Endothelial cell of umbilical vein (primary cell): Measurements from ENCODE around the gene SCAF1. TPM values are rescaled to one million over a fixed set of nuclear protein-coding genes. Genes with fewer than 3 reads are reported as not detected.

ENCODE experiments used
- BruUV-seq: library from RNA; stranded (reverse); fragments of 400-500 nt; replicated peaks from 2 replicates; lab custom pipeline; 2021; lab: Mats Ljungman, UMichigan
- CTCF ChIA-PET: fragments of 300-600, 350-600 bp; sonication (Branson Sonifier 250); formaldehyde crosslinking; loops from one replicate; lab custom pipeline; 2021; ENCODE audit warnings: antibody characterized with exemption, inconsistent platforms; lab: Charles Lee
- POLR2A ChIA-PET: fragments of 300-600, 350-600 bp; sonication (Branson Sonifier 250); formaldehyde crosslinking; loops from one replicate; lab custom pipeline; 2021; ENCODE audit warnings: antibody characterized with exemption, inconsistent platforms; lab: Charles Lee
- DNase-seq: peaks from one replicate; pipeline ENCODE4 v3.0.0-alpha.2; 2011; ENCODE audit warnings: low read depth, low spot score
- FAIRE-seq: peaks from 2 replicates; lab custom pipeline; 2011; peaks lifted over from hg19 to GRCh38; lab: Jason Lieb, UNC
- H2AFZ ChIP-seq: 2 replicates; pipeline ENCODE4 v1.6.0; 2012; ENCODE audit warnings: low read depth, low read length, control low read depth, inconsistent platforms
- H3K27ac ChIP-seq: 2 replicates; pipeline ENCODE4 v1.5.1; 2011; ENCODE audit warnings: low read depth, mild to moderate bottlenecking, control low read depth, low read length, moderate library complexity; ENCODE audit not compliant: insufficient read depth
- H3K27me3 ChIP-seq, 2 experiments: 2 replicates each; pipeline versions ENCODE4 v1.6.0 to v1.6.1; 2011; ENCODE audit warnings: low read length in 2 of 2, mixed read lengths in 1 of 2; ENCODE audit not compliant: control insufficient read depth in 2 of 2, insufficient read depth in 2 of 2
- H3K36me3 ChIP-seq, 2 experiments: 2 replicates in 1 of 2; 3 replicates in 1 of 2; pipeline ENCODE4 v1.5.1; 2011; ENCODE audit warnings: low read length in 2 of 2, mild to moderate bottlenecking in 1 of 2, moderate library complexity in 1 of 2; ENCODE audit not compliant: control insufficient read depth in 2 of 2, insufficient read depth in 2 of 2; ENCODE audit errors: extremely low read depth in 1 of 2
- H3K4me1 ChIP-seq: 3 replicates; pipeline ENCODE4 v1.5.1; 2011; ENCODE audit warnings: mild to moderate bottlenecking, low read length; ENCODE audit not compliant: control insufficient read depth, insufficient read depth; ENCODE audit errors: extremely low read depth
- H3K4me2 ChIP-seq: 2 replicates; pipeline ENCODE4 v1.6.1; 2011; ENCODE audit warnings: low read length, control low read depth, mixed read lengths; ENCODE audit not compliant: insufficient read depth
- H3K4me3 ChIP-seq, 3 experiments: fragments of 200-600 bp in 1 of 3; sonication (generic), shearing (Covaris generic) in 1 of 3; replicated peaks in 1 of 3; 2 replicates each; pipeline ENCODE4 v1.5.1; 2011 to 2016; ENCODE audit warnings: control low read depth in 3 of 3, low read length in 3 of 3, mild to moderate bottlenecking in 2 of 3, inconsistent platforms in 1 of 3, low read depth in 1 of 3, moderate library complexity in 1 of 3; ENCODE audit not compliant: insufficient read depth in 1 of 3
- H3K79me2 ChIP-seq: 2 replicates; pipeline ENCODE4 v1.6.0; 2012; ENCODE audit warnings: low read length, inconsistent platforms; ENCODE audit not compliant: control insufficient read depth, insufficient read depth
- H3K9ac ChIP-seq: replicated peaks from 2 replicates; pipeline ENCODE3; 2011; ENCODE audit warnings: low read length, control low read depth; ENCODE audit not compliant: insufficient read depth; ENCODE audit errors: extremely low read depth
- H3K9me1 ChIP-seq: replicated peaks from 3 replicates; pipeline ENCODE4 v1.6.0; 2011; ENCODE audit warnings: mild to moderate bottlenecking, low read length; ENCODE audit not compliant: control insufficient read depth, insufficient read depth; ENCODE audit errors: extremely low read depth
- H3K9me3 ChIP-seq: replicated peaks from 2 replicates; pipeline ENCODE4 v1.5.1; 2012; ENCODE audit warnings: low read length, inconsistent platforms; ENCODE audit not compliant: control insufficient read depth, insufficient read depth
- H4K20me1 ChIP-seq: replicated peaks from 2 replicates; pipeline ENCODE3; 2011; ENCODE audit warnings: mild to moderate bottlenecking, low read length; ENCODE audit not compliant: control insufficient read depth, insufficient read depth; ENCODE audit errors: extremely low read depth
- CTCF ChIP-seq, 2 donors: IDR thresholded peaks; 1 replicate in 1 of 2; 2 replicates in 1 of 2; pipeline ENCODE4 v1.5.1; 2011; ENCODE audit warnings: low read length in 2 of 2, mild to moderate bottlenecking in 2 of 2, moderate library complexity in 2 of 2, control low read depth in 1 of 2, inconsistent platforms in 1 of 2, low read depth in 1 of 2; ENCODE audit not compliant: insufficient read depth in 1 of 2; ENCODE audit errors: extremely low read depth in 1 of 2
- EZH2 ChIP-seq: IDR thresholded peaks from 2 replicates; pipeline ENCODE4 v1.6.1; 2012; ENCODE audit warnings: borderline replicate concordance, low read depth, mild to moderate bottlenecking, moderate library complexity, low read length, inconsistent platforms; ENCODE audit not compliant: severe bottlenecking
- FOS ChIP-seq: IDR thresholded peaks from 2 replicates; pipeline ENCODE4 v1.6.1; 2011; ENCODE audit warnings: mild to moderate bottlenecking, low read length, moderate library complexity, borderline replicate concordance; ENCODE audit not compliant: insufficient read depth
- GATA2 ChIP-seq: IDR thresholded peaks from 2 replicates; pipeline ENCODE4 v1.7.0; 2011; ENCODE audit warnings: low read depth, mild to moderate bottlenecking, moderate library complexity, mixed read lengths, low read length; ENCODE audit not compliant: insufficient read length, insufficient read depth
- JUN ChIP-seq: IDR thresholded peaks from 2 replicates; pipeline ENCODE4 v1.6.1; 2011; ENCODE audit warnings: borderline replicate concordance, low read depth; ENCODE audit not compliant: insufficient read length, insufficient read depth
- MAX ChIP-seq: IDR thresholded peaks from 2 replicates; pipeline ENCODE4 v1.6.1; 2011; ENCODE audit not compliant: insufficient read depth, insufficient read length
- MYC ChIP-seq: IDR thresholded peaks from one replicate; pipeline ENCODE4 v1.6.1; 2011; ENCODE audit warnings: mild to moderate bottlenecking, low read depth, low read length
- POLR2A ChIP-seq: IDR thresholded peaks from 2 replicates; pipeline ENCODE4 v1.6.1; 2012; ENCODE audit warnings: low read depth, mild to moderate bottlenecking, control low read depth, low read length
- POLR2AphosphoS5 ChIP-seq: IDR thresholded peaks from 2 replicates; pipeline ENCODE4 v1.6.1; 2012; ENCODE audit warnings: low read depth, mild to moderate bottlenecking, control low read depth, low read length, moderate library complexity; ENCODE audit not compliant: insufficient read depth
- dilution Hi-C: fragments of 300-500 bp; cut with MboI; formaldehyde crosslinking; loops from one replicate; pipeline ENCODE4 v1.15.0; 2019; ENCODE audit warnings: low sequenced_read_pairs; ENCODE audit not compliant: extremely low pct_ligation_motif_present
- intact Hi-C: fragments of 100-400 bp; cut with micrococcal nuclease; formaldehyde crosslinking; loops from one replicate; pipeline ENCODE4 v1.10.0; 2022
- polyA plus RNA-seq, 4 experiments: library from polyadenylated mRNA; depleted of rRNA in 3 of 4; stranded (reverse) in 3 of 4; unstranded in 1 of 4; fragments of >200 nt; gene quantifications; 2 replicates each; pipeline versions ENCODE4 v1.2.1 to v1.2.3, GENCODE V29; 2011 to 2012; ENCODE audit warnings: missing spikeins in 1 of 4
- total RNA-seq: library from RNA; stranded (reverse); gene quantifications from 2 replicates; pipeline ENCODE4 v1.2.3, GENCODE V29; 2021

The SCAF1 gene
- total and polyA plus RNA-seq, 2 donors (not counting 3 experiments of a cell fraction or from before 2014, with no cell fraction given): 13.3 to 75.8 TPM

- dilution Hi-C loops: no loop called here
- Histone ChIP-seq H3K27me3 (no peaks in the 10 kb centered on the region), H4K20me1 (no peaks in the 10 kb centered on the region), H2AFZ (no peak overlapping the region), H3K9me1 (no peaks in the 10 kb centered on the region), H3K4me1 (no peaks in the 10 kb centered on the region), H3K36me3 (peaks cover 14 to 56% of the 10 kb centered on the region in 2 experiments), H3K9me3 (no peaks in the 10 kb centered on the region), H3K27ac (no peak overlapping the region), H3K9ac (no peak overlapping the region), H3K4me2 (no peak overlapping the region), H3K79me2 (peaks cover 7% of the 10 kb centered on the region), H3K4me3 (no peak overlapping the region)
- DNase-seq (no peak), FAIRE-seq (no peak)
- no TSS peak for BruUV-seq
- no peak for TF ChIP-seq CTCF (IDR thresholded peaks at IDR 0.05; ENCODE audit: extremely low read depth in 1 of 2, insufficient read depth in 1 of 2, low read depth in 1 of 2, low read length in 2 of 2)
- no peak for TF ChIP-seq JUN
- TF ChIP-seq MAX: no peak
- no peak for TF ChIP-seq EZH2
- TF ChIP-seq POLR2AphosphoS5: no peak
- TF ChIP-seq MYC: no peak
- no peak for TF ChIP-seq GATA2
- no peak for TF ChIP-seq POLR2A
- TF ChIP-seq FOS: no peak
- intact Hi-C loops: no loop called here
- ChIA-PET POLR2A (no interaction called here), CTCF (no interaction called here)
Observed at GRCh38 chr19:49651820-49652550, 10.0 kb downstream of the SCAF1 start.
